NCI-H524 treated with DMSO at 0.1 percent for 48 hours (cell line): ENCODE results near the gene GPC6.

Experiments used
- DNase-seq: peaks from one replicate; lab custom pipeline; 2025; lab: John Stamatoyannopoulos, UW

GPC6 gene

DNA sequence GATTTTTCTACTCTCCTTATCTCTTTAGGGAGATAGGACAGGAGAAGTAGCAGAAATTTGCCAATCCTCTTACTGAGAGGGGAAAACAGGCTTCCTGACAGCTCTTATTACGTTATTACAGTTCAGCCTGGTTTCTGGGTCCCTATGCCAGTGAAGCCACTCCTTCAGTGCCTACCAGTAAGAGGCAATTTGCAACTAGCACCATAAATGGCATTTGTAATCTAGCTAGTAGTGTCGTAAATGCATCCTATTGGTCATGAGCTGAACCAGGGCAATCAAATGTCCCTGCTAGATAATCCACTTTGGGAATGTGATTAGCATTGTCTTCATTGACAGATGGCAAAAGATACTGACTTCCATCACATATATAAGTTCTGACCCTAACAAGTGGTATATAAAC, 824.1 kb downstream of the GPC6 start:
- DNase-seq = peak; percentile 85

- DNase-seq = peak; percentile 31
These were observed 827.5 kb downstream of the GPC6 start for GRCh38 chr13:94053986-94054593.

DNA sequence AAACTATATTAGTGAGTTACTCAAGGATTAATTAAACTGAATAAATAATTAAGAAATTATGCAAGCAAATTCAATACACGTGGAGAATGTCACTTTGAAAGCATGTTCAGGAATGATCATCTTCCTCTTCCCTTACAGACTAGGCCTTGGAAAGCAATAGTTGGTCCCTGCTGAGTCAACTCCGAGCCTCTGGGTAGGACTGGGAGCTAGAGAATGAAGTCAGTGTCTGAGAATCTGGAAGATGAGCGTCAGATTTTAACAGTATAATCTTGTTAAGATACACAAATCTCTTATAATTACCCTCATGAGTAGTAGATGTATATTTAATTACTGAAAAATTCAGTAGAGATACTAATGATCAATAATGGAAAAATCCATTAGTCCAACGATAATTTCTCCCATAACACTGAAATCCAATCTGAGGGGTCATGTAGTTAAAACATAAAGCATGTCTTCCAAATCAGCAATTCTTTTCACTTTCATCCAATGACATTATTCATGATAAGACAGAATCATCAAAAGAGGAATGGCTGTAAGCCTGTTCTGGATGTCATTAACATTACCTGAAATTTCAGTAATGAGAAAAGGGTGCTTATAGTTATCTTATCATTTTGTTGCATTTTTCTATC, 829.9 kb downstream of the GPC6 start:
- no peak for DNase-seq

GRCh38 chr13:94057618-94058186, 831.1 kb downstream of the GPC6 start:
- no peak for DNase-seq

GRCh38 chr13:94058821-94059360, 832.3 kb downstream of the GPC6 start:
- no peak for DNase-seq

DNA sequence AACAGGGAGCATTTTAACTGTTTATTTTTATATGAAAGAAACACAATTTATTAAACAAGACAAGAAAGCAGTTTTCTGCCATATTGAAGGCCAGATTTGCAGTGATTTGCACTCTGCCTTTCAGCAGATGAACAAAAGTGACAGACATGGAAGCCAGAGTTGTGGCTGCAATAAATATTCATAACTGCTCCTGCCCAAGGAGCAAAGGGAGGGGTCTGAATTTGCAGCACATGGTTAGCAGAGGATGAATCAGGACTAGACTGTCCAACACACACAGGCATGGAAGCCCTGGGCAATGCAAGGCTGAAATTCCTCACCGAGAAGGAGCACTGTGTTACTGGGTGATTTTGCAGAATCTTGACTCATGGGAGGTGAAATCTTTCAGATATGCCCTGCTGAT, 834.7 kb downstream of the GPC6 start:
- DNase-seq = no peak

- DNase-seq = no peak
These were observed 836.5 kb downstream of the GPC6 start for GRCh38 chr13:94063096-94063495.

DNA sequence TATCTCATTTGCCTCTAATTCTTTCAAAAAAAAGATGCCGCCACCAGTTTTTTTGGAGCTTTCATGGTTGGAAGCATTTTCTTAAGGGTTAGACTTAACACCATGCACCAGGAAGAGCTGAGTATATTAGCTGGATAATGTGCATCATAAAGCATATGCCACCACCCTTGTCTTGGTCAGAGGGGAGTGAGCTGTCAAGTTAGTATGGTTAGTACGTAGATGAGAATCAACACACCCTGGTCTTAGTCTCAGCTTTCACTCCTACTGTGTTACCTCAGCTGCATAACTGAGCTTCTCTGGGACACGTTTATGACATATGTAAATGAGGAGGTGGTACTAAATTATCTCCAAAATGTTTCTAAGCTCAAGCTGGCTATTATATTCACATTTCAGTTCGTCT, 837.2 kb downstream of the GPC6 start:
- DNase-seq = no peak

DNA sequence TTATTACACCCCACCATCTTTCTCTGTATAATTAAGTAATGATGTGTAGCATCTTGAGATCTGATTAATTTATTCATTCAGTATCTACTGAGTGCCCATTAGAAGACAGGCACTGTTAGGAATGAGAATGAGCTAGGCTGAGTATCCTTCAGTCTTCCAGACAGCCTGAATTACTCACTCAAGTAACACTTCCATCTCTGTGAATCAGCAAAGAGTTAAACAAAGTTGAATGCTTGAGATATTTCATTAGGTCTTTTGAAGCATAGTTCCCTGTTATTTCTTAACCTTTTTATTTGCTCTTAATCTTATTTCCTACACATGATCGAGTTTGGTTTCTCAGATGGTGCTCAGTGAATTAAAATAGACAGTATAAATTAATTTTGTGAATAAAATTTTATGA, 839.1 kb downstream of the GPC6 start:
- DNase-seq = no peak

GRCh38 chr13:94073007-94073744, 846.6 kb downstream of the GPC6 start:
- DNase-seq = no peak

GRCh38 chr13:94079876-94080275, 853.3 kb downstream of the GPC6 start:
- DNase-seq = no peak

DNA sequence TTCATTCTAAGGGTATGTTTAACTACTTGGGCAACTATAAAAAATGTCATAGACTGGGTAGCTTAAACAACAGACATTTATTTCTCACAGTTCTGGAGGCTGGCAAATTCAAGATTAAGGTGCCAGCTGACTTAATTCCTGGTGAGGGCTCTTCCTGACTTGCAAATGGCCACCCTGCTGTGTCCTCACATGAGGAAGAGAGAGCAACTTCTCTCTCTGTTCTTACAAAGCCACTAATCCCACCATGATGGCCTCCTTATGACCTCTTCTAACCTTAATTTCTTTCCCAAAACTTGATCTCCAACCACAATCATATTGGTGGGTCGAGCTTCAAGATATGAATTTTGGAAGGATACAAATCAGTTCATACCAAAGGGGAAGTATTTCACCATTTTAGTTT, 853.9 kb downstream of the GPC6 start:
- no peak for DNase-seq

GRCh38 chr13:94087100-94087499, 860.5 kb downstream of the GPC6 start:
- no peak for DNase-seq

GRCh38 chr13:94088742-94089141, 862.1 kb downstream of the GPC6 start:
- no peak for DNase-seq

DNA sequence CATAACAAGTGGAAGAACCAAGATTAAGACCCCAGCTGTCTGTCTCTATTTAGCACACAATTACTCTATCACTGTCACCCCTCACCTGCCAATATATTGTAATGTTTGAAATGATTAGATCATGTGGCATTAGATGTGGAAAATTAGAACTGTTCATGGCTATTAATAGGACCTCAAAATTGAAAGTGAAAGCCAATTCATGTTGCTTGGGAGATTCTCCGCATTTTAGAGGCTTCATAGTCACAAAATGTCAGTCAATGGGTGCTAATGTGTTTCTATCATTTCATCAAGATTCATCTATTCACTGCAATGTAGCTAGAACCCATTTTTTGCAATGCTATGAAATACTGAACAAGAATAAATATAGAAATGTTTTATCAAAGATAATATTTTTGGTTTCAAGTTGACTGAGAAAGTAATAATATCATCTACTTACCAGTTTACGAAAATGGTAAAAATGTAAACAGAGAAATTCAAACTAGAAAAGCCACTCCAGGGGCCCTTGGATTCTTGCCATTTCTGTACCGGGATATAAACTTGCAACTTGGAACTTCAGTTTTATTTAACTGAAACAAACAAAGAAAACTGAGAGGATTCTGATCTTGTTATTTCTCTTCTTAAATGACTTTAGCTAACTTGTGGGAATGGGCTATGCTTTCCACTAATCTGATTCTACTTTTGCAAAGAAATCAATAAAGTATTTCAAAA, 864.3 kb downstream of the GPC6 start:
- no peak for DNase-seq

- DNase-seq = no peak
These were observed 867.2 kb downstream of the GPC6 start for GRCh38 chr13:94093652-94094315.

DNA sequence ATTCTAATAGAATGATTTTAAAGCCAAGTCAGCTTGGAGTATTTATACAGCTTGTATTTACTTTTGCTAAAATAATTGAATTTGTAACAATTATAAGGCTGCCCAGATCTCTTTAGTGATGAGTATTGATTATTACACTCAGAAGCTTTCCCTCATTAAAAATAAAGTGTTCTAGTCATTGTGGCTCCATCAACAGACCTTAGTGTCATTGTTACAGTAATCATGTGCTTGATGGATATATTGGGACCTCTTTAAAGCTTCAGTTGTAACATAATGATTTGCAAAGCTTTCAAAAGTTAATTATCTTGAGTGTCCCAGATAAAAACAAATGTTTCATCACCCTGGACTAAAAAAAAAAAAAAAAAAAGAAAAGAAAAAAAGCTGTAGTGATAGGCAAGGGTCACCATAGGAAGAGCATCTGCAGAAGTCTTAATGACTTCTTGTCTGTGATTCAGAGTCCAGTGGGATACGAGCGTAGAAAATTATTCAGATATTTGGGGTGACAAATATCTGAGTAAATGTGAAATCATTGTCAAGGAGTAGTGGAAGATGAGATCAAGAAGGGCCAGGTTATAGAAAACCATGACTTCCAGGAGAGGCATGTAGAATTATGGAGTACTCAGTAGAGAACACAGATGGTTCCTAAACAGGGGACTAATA, 883.2 kb downstream of the GPC6 start:
- no peak for DNase-seq

DNA sequence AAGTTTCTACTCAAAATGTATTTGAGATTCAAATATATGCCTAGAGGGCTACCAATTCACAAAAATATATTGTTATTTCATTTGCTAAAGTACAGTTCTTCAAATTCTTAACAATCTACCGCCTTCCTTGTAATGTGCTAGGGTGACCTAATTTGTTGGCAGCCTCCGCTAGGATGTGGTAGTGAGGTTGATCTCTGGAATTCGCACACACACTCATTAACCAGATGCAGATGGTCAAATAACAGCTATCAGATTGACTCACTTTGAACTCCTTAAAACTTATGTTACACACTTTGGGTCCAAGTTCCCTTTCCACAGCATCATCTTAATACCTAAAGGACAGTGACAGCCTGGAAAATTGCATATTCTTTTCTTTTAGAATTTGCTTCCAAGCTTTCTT, 885.6 kb downstream of the GPC6 start:
- no peak for DNase-seq

- no peak for DNase-seq
These were observed 886.1 kb downstream of the GPC6 start for GRCh38 chr13:94112731-94113130.

- DNase-seq = no peak
These were observed 886.6 kb downstream of the GPC6 start for GRCh38 chr13:94113245-94113644.

DNA sequence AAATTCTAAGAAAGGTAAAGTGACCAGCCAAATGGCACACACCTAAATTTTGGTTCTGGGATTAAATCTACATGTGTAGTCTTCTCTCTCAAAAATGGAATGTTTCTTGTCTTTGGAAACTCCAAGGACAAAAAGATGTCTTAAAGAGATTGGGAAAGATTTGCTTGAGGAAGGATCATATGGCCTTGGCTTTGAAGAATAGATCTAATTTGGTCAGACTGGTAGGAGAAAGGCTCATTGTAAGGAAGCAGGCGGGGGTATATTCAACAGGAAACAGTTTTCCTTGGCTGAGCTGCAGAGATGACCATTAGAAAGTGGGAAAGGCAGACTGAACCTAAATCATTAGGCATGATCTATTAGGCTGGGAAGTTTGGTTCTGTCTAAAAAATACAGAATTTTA, 887.6 kb downstream of the GPC6 start:
- DNase-seq = no peak
